Neural cell (in vitro differentiated cells): Measurements from ENCODE around the gene CGNL1. TPM values are rescaled to one million over a fixed set of nuclear protein-coding genes. Genes with fewer than 3 reads are reported as not detected.

ENCODE experiments used
- H2AFZ ChIP-seq: fragments of 200-600, 300-800 bp; sonication (generic), shearing (Covaris generic); 2 replicates; pipeline ENCODE4 v1.6.0; 2014; ENCODE audit warnings: low read depth, mild to moderate bottlenecking, antibody characterized with exemption, low read length, moderate library complexity
- H3F3A ChIP-seq: fragments of 200-600 bp; shearing (Covaris generic); 2 replicates; pipeline ENCODE4 v1.6.1; 2016; ENCODE audit warnings: mild to moderate bottlenecking, moderate library complexity, mixed read lengths, antibody characterized with exemption, low read length; ENCODE audit not compliant: insufficient read depth, poor library complexity, severe bottlenecking
- H3K27ac ChIP-seq: fragments of 200-600, 300-800 bp; sonication (generic), shearing (Covaris generic); 2 replicates; pipeline ENCODE4 v1.5.1; 2014; ENCODE audit warnings: mild to moderate bottlenecking, low read length, moderate library complexity
- H3K27me3 ChIP-seq: fragments of 300-800, 200-600 bp; sonication (generic), shearing (Covaris generic); 2 replicates; pipeline ENCODE4 v1.6.0; 2014; ENCODE audit warnings: mild to moderate bottlenecking, low read depth, low read length, moderate library complexity; ENCODE audit not compliant: insufficient read depth
- H3K36me3 ChIP-seq: fragments of 300-800, 200-600 bp; sonication (generic), shearing (Covaris generic); 2 replicates; pipeline ENCODE4 v1.5.1; 2014; ENCODE audit warnings: mild to moderate bottlenecking, antibody characterized with exemption, low read length, moderate library complexity; ENCODE audit not compliant: insufficient read depth
- H3K4me2 ChIP-seq: fragments of 300-800, 200-600 bp; sonication (generic), shearing (Covaris generic); 2 replicates; pipeline ENCODE4 v1.6.0; 2014; ENCODE audit warnings: mild to moderate bottlenecking, low read length
- H3K4me3 ChIP-seq: fragments of 300-800, 200-600 bp; sonication (generic), shearing (Covaris generic); 2 replicates; pipeline ENCODE4 v1.5.1; 2014; ENCODE audit warnings: mild to moderate bottlenecking, low read length, moderate library complexity
- H3K79me2 ChIP-seq: fragments of 200-600 bp; shearing (Covaris generic); replicated peaks from 2 replicates; pipeline ENCODE4 v1.6.0; 2014; ENCODE audit warnings: mild to moderate bottlenecking, low read length, moderate library complexity; ENCODE audit not compliant: insufficient read depth
- H3K9ac ChIP-seq: fragments of 300-800, 200-600 bp; sonication (generic), shearing (Covaris generic); 2 replicates; pipeline ENCODE4 v1.6.1; 2016; ENCODE audit warnings: mild to moderate bottlenecking, low read length, mixed read lengths
- H3K9me2 ChIP-seq: fragments of 200-600 bp; shearing (Covaris generic); 2 replicates; pipeline ENCODE4 v1.6.1; 2016; ENCODE audit warnings: mild to moderate bottlenecking, low read length, mixed read lengths; ENCODE audit not compliant: insufficient read depth
- H3K9me3 ChIP-seq: fragments of 200-600, 300-800 bp; sonication (generic), shearing (Covaris generic); 2 replicates; pipeline ENCODE4 v1.6.1; 2016; ENCODE audit warnings: mild to moderate bottlenecking, mixed run types, low read length, moderate library complexity, mixed read lengths
- H4K20me1 ChIP-seq: fragments of 200-600 bp; shearing (Covaris generic); 2 replicates; pipeline ENCODE4 v1.6.1; 2016; ENCODE audit warnings: mild to moderate bottlenecking, mixed run types; ENCODE audit not compliant: insufficient read depth
- CTCF ChIP-seq: fragments of 450-650 bp; IDR thresholded peaks from 2 replicates; pipeline ENCODE4 v1.5.1; 2014; ENCODE audit warnings: antibody characterized with exemption, mild to moderate bottlenecking, moderate library complexity; ENCODE audit not compliant: poor library complexity, severe bottlenecking
- EP300 ChIP-seq: fragments of 450-650 bp; conservative IDR thresholded peaks from 2 replicates; pipeline ENCODE4 v1.6.1; 2014; ENCODE audit warnings: antibody characterized with exemption, mild to moderate bottlenecking, moderate library complexity; ENCODE audit not compliant: poor library complexity, severe bottlenecking
- EZH2 ChIP-seq: fragments of 200-600, 300-800 bp; shearing (Covaris generic), sonication (generic); IDR thresholded peaks from 2 replicates; pipeline ENCODE4 v1.6.1; 2014; ENCODE audit warnings: antibody characterized with exemption, low read length, borderline replicate concordance, mild to moderate bottlenecking; ENCODE audit not compliant: insufficient read depth, poor library complexity, severe bottlenecking
- MXI1 ChIP-seq: fragments of 450-650 bp; conservative IDR thresholded peaks from 2 replicates; pipeline ENCODE4 v1.6.1; 2014; ENCODE audit warnings: antibody characterized with exemption, mild to moderate bottlenecking; ENCODE audit not compliant: poor library complexity, severe bottlenecking
- POLR2AphosphoS5 ChIP-seq: IDR thresholded peaks from 2 replicates; pipeline ENCODE4 v1.6.1; 2012
- RAD21 ChIP-seq: fragments of 450-650 bp; conservative IDR thresholded peaks from 2 replicates; pipeline ENCODE4 v1.6.1; 2014; ENCODE audit warnings: antibody characterized with exemption, mild to moderate bottlenecking, moderate library complexity
- REST ChIP-seq: IDR thresholded peaks from 2 replicates; pipeline ENCODE4 v1.6.1; 2012; ENCODE audit warnings: borderline replicate concordance
- SMC3 ChIP-seq: fragments of 450-650 bp; conservative IDR thresholded peaks from 2 replicates; pipeline ENCODE4 v1.6.1; 2014; ENCODE audit warnings: antibody characterized with exemption, mild to moderate bottlenecking, moderate library complexity; ENCODE audit not compliant: poor library complexity
- TAF1 ChIP-seq: IDR thresholded peaks from 2 replicates; pipeline ENCODE4 v1.6.1; 2012; ENCODE audit warnings: low read depth
- polyA plus RNA-seq: library from polyadenylated mRNA; depleted of rRNA; stranded (reverse); fragments of >200 nt; gene quantifications from 2 replicates; pipeline ENCODE4 v1.2.3, GENCODE V29; 2014

Gene CGNL1
- polyA plus RNA-seq, 1 donor from 2014 or later, result 0.26 TPM

DNA sequence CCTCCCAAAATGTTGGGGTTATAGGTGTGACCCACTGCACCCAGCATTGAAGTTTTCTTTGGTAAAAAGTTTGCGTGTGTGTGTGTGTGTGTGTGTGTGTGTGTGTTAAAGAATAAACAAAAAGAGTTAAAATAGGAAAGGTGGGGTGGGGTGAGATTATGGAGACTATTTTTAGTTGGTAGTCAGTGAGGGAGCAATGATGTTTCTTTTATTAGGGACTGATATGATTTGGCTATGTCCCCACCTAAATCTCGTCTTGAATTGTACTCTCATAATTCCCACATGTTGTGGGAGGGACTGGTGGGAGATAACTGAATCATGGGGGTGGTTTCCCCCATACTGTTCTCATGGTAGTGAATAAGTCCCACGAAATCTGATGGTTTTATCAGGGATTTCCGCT lies 92.2 kb downstream of the CGNL1 start:
- H4K20me1 ChIP-seq, result no peaks in the 10 kb centered on the region
- no peaks in the 10 kb centered on the region for H3F3A ChIP-seq
- H3K27me3 ChIP-seq, result no peaks in the 10 kb centered on the region
- H3K36me3 ChIP-seq, result no peaks in the 10 kb centered on the region
- no peaks in the 10 kb centered on the region for H3K9me2 ChIP-seq
- no peak overlapping the region for H3K9ac ChIP-seq
- no peaks in the 10 kb centered on the region for H3K79me2 ChIP-seq
- TF ChIP-seq RAD21 (no peak), MXI1 (no peak), TAF1 (no peak), EP300 (no peak), CTCF (no peak), SMC3 (no peak), EZH2 (no peak)
- H3K4me2 ChIP-seq, result no peak overlapping the region
- H3K27ac ChIP-seq, result no peak overlapping the region
- H3K9me3 ChIP-seq, result no peaks in the 10 kb centered on the region
- no peak overlapping the region for H2AFZ ChIP-seq
- H3K4me3 ChIP-seq, result no peak overlapping the region

GRCh38 chr15:57470543-57470942 lies 94.2 kb downstream of the CGNL1 start:
- Histone ChIP-seq H3K36me3 (no peaks in the 10 kb centered on the region), H3K27ac (no peak overlapping the region), H3F3A (no peaks in the 10 kb centered on the region), H3K79me2 (no peaks in the 10 kb centered on the region), H4K20me1 (no peaks in the 10 kb centered on the region), H2AFZ (no peak overlapping the region), H3K9ac (no peak overlapping the region), H3K9me3 (no peaks in the 10 kb centered on the region), H3K9me2 (no peaks in the 10 kb centered on the region), H3K4me2 (no peak overlapping the region), H3K4me3 (no peak overlapping the region), H3K27me3 (no peaks in the 10 kb centered on the region)
- TF ChIP-seq POLR2AphosphoS5 (no peak), EP300 (no peak), REST (no peak), TAF1 (no peak), EZH2 (no peak), SMC3 (no peak), CTCF (no peak), MXI1 (no peak), RAD21 (no peak)
